ENCODE results near the gene IL34. TPM values are rescaled to one million over a fixed set of nuclear protein-coding genes. Genes with fewer than 3 reads are reported as not detected.

IL34 gene
- total and polyA plus RNA-seq, 2 experiments from 2014 or later: 4.3 to 6.6 TPM

- Histone ChIP-seq H3K9me2 (ENCODE audit: insufficient read depth) (no peaks in the 10 kb centered on the region), H3K4me3 (no peak overlapping the region), H2AFZ (no peak overlapping the region), H3K79me2 (replicated peaks; ENCODE audit: insufficient read depth) (no peaks in the 10 kb centered on the region), H3K27me3 (ENCODE audit: insufficient read depth) (no peaks in the 10 kb centered on the region), H3K27ac (ENCODE audit: low read depth) (no peak overlapping the region), H3K4me1 (ENCODE audit: insufficient read depth) (no peaks in the 10 kb centered on the region), H3K4me2 (no peak overlapping the region), H3K36me3 (ENCODE audit: insufficient read depth) (no peaks in the 10 kb centered on the region), H4K20me1 (replicated peaks; ENCODE audit: insufficient read depth) (no peaks in the 10 kb centered on the region), H3F3A (replicated peaks; ENCODE audit: low read depth) (no peaks in the 10 kb centered on the region)
- Mint-ChIP-seq H3K4me3 (no peak overlapping the region), H3K4me1 (peaks cover 2% of the 10 kb centered on the region; the same call in 1 of the 3 replicates), H3K27me3 (ENCODE audit: insufficient read depth, low read depth, poor library complexity) (peaks cover 10% of the 10 kb centered on the region), H3K36me3 (ENCODE audit: low read depth) (no peaks in the 10 kb centered on the region; the same call in 2 of the 3 replicates), H3K27ac (no peak overlapping the region), H3K9me3 (no peaks in the 10 kb centered on the region)
- DNase-seq (ENCODE audit: low spot score) (no peak), ATAC-seq (no peak)
- no peak for TF ChIP-seq POLR2AphosphoS5 (IDR thresholded peaks at IDR 0.05; ENCODE audit: low read depth)
- TF ChIP-seq STAT1 (IDR thresholded peaks at IDR 0.05; ENCODE audit: unreplicated experiment): no peak
- TF ChIP-seq JUNB (IDR thresholded peaks at IDR 0.05; ENCODE audit: unreplicated experiment): no peak
- no peak for TF ChIP-seq CREB1 (CRISPR knock-in tag; IDR thresholded peaks at IDR 0.05; ENCODE audit: low read depth)
- TF ChIP-seq EZH2phosphoT487 (IDR thresholded peaks at IDR 0.05; ENCODE audit: unreplicated experiment): no peak
- no peak for TF ChIP-seq ZNF462 (CRISPR knock-in tag; IDR thresholded peaks at IDR 0.05)
- TF ChIP-seq REST (IDR thresholded peaks at IDR 0.05; ENCODE audit: unreplicated experiment): no peak
- no peak for TF ChIP-seq NANOG (IDR thresholded peaks at IDR 0.05; ENCODE audit: borderline replicate concordance)
- TF ChIP-seq EZH2 (IDR thresholded peaks at IDR 0.05; ENCODE audit: low read depth, unreplicated experiment): no peak
- TF ChIP-seq ZNF114 (CRISPR knock-in tag; IDR thresholded peaks at IDR 0.05): no peak
- no peak for TF ChIP-seq ETS1 (IDR thresholded peaks at IDR 0.05)
- no peak for TF ChIP-seq ZNF331 (CRISPR knock-in tag; IDR thresholded peaks at IDR 0.05; ENCODE audit: low read depth)
- TF ChIP-seq CTCF (conservative IDR thresholded peaks at IDR 0.05; ENCODE audit: low read depth in 2 of 2): no peak
Measured at GRCh38 chr16:70600730-70601129, 45.6 kb upstream of the IL34 start.

All from GM23338 (cell line).